ENCODE data around the gene GIMAP2.
"Not testable (repeated sequence)": the region's sequence is repeated elsewhere in the genome, so short reads cannot be mapped to it uniquely, and the experiment has no call there.

DNA sequence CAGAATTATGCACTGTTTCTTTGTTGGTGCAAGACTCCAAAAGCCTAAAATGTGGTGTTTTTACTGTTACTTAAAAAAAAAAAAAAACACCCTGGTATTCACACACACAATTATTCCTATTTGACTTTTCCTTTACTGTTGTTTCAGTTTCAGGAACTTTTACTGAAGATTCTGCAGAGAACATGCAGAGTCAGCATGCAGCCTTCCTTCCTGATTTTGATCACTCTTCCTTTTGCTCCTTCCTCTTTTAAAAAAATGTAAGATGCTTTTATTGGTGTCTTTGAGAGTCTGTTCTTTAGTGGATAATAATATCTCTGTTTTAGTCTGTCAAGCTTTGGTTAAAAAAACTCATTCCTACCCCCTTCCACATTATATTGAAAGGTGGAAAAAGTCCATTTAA, 9.2 kb upstream of the GIMAP2 start:
- TF ChIP-seq, protein P1, sequence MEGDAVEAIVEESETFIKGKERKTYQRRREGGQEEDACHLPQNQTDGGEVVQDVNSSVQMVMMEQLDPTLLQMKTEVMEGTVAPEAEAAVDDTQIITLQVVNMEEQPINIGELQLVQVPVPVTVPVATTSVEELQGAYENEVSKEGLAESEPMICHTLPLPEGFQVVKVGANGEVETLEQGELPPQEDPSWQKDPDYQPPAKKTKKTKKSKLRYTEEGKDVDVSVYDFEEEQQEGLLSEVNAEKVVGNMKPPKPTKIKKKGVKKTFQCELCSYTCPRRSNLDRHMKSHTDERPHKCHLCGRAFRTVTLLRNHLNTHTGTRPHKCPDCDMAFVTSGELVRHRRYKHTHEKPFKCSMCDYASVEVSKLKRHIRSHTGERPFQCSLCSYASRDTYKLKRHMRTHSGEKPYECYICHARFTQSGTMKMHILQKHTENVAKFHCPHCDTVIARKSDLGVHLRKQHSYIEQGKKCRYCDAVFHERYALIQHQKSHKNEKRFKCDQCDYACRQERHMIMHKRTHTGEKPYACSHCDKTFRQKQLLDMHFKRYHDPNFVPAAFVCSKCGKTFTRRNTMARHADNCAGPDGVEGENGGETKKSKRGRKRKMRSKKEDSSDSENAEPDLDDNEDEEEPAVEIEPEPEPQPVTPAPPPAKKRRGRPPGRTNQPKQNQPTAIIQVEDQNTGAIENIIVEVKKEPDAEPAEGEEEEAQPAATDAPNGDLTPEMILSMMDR (IDR thresholded peaks at IDR 0.05; ENCODE audit: insufficient read depth, low read length, poor library complexity, severe bottlenecking) = not testable (repeated sequence)
- not testable (repeated sequence) for TF ChIP-seq EZH2phosphoT487 (conservative IDR thresholded peaks at IDR 0.05; ENCODE audit: low read length)
